Measurements from ENCODE around the gene KHDC3L.

- TF ChIP-seq CTCF (IDR thresholded peaks at IDR 0.05; ENCODE audit: low read length): no peak
- no peak for TF ChIP-seq EZH2 (IDR thresholded peaks at IDR 0.05; ENCODE audit: borderline replicate concordance, low read length)
These were observed 47.6 kb upstream of the KHDC3L start for GRCh38 chr6:73314577-73315492.
